Left hindlimb (tissue), 1 donor: ENCODE results near the gene UBE2D2.

Experiments
- DNase-seq: peaks from one replicate; pipeline ENCODE4 v3.0.0-alpha.2; 2018

UBE2D2 gene

GRCh38 chr5:139660923-139661814, 100.0 kb downstream of the UBE2D2 start:
- peak; percentile 74 for DNase-seq

DNA sequence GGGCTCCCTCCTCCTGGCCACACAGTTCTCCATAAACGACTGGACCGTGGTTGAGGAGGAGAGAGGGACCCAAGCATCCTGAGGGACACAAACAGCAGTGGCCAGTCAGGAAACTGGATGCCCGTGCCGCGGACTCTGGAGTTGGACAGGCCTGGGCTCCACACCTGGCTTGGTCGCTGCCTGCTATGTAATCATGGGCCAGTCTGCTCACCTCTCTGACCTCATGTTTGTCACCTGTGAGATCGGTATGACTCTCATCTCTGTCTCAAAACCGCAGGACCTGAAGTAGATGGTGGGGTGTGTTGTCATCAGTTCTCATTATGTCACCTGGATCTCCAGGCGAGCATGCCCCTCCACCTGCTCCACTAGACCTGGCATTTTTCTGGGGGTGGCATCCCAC, 101.5 kb downstream of the UBE2D2 start:
- no peak for DNase-seq

DNA sequence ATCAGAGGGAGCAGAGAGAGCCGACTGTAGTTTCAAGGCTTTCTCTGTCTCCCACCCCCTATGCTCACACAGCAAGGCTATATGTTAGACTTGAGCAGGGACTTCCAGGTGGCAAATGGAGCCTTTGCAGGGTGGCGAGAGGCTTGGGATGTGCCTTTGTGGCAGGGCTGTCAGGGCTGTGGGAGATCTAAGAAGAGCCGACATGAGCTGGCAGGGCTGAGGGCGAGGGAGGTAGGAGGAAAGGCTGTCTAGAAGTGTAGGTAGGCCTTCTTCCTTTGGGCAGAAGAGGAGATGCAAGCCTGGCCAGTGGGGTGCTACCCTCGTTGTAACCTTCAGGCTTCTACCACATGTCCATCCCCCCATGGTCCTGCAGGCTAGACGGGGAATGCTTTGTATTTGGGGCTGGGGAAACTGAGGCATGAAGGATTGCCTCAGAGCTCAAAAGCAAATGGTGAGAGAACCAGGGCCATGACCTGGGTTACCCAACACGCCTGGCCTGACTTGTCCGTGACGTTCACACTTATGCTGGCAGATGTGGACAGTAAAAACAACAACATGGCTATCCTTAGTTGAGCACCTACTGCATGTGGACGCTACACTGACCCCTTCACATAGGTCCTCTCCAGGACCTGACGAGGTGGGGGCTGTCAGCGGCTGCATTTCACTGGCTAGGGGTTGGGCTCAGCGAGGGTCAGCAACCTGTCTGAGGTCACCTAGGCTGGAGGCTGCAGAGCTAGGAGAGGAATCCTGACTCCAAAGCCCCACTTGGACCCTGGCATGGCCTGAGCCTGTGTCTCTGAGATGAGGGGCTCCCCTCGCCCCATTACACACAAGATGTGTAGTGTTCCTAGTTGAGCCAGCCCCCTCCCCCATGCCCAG, 102.3 kb downstream of the UBE2D2 start:
- DNase-seq = no peak

DNA sequence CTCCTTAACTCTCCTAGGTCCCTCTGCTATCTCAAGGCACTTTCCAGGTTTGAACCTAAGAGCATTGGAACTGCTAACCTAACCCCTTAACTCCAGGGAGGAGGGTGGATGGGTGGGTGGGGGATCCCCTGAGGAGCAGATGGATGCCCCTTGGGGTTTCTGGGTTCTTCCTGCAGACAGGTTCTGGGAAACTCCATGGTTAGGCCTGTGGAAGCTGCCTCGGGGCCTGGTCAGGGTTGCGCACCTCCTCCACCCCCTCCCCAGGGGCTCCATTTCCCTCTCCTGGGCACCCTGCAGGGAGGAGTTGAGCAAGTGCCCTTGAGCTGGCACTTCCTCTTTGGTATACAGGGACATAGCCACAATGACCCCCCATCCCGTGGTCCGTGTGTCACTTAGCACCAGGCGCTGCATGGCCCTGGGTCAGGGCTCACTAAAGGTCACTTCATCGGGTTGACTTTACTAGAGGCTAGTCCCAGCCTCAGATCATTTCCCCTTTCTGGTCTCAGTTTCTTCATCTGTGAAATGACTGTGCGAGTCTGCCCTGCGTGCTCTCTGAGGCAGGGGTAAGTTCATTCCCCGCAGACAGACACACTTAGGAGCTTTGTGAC, 103.1 kb downstream of the UBE2D2 start:
- DNase-seq = no peak

GRCh38 chr5:139664727-139665351, 103.7 kb downstream of the UBE2D2 start:
- no peak for DNase-seq

- no peak for DNase-seq
These were observed 104.5 kb downstream of the UBE2D2 start for GRCh38 chr5:139665626-139666025.

GRCh38 chr5:139666551-139666950, 105.4 kb downstream of the UBE2D2 start:
- DNase-seq = no peak

DNA sequence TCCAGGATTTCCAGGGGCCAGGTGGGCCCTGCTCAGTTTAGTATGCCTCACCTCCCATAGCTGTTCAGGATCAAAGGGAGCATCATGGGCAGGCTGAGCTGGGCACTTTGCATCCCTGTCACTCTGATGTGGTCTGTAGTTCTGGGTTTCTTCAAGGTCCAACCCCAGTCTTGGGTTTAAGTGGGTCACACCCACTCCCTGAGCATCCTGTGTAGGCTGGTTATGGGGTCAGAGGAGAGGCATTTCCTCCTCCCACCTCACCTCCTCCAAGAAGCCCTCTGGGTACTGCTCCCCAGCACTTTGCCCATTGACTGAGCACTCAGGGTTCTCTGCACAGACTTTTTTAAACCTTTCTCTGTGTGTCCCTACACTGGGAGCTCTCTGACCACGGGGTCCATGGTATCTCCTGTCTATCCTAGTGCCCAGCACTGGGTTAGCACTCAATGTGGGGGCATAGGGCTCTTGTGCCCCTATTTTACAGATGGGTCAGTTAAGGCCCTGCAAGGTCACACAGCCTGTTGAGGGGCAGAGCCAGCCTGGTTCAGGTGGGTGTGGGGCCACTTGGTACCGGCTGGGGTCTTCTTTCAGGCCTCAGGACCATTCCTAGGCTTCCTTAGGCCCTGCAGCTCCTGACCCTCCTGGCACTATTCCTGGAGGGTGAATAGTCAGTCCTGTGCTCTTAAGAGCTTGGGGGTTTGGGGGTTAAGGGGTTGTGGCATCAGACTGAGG, 106.0 kb downstream of the UBE2D2 start:
- no peak for DNase-seq

GRCh38 chr5:139667730-139668063, 106.6 kb downstream of the UBE2D2 start:
- DNase-seq = no peak

DNA sequence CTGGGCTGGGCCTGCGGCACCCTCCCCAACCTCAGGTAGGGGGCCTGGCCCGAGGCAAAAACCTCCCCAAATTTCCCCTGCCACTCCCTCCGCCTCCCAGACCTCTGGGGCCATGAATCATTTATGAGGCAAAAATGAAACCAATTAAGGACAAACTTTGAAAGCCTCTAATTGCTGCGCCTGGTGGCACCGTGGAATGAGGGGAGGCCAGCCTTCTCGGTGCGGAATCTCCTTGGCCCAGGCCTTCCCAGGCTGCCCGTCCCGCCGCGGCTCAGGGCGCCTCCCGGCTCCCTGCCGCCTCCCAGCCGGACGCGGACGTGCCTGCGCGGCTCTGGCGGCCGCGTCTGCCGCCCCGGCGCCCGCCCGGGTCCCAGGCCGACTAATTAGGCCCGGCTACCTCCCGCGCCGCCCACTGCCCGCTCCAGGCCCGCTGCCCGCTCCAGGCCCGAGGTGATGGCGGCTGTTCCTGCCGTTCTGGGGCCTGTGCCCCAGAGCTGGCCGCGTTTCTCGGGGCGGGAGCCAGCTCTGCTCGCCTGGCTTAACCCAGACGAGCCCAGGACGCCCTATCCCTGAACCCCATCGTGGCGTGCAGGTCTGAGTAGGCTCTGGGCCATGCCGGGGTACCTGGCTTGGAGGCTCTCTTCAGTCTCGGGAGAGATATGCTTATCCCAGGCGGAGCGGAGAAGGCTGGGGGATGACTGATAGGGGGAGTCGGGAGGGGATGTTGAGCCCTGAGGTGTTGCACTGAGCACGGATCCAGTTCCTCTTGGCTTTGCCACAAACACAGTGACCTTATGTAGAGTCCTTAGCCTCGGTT, 107.1 kb downstream of the UBE2D2 start:
- DNase-seq = peak; percentile 76

GRCh38 chr5:139668924-139669661, 108.0 kb downstream of the UBE2D2 start:
- DNase-seq = no peak

DNA sequence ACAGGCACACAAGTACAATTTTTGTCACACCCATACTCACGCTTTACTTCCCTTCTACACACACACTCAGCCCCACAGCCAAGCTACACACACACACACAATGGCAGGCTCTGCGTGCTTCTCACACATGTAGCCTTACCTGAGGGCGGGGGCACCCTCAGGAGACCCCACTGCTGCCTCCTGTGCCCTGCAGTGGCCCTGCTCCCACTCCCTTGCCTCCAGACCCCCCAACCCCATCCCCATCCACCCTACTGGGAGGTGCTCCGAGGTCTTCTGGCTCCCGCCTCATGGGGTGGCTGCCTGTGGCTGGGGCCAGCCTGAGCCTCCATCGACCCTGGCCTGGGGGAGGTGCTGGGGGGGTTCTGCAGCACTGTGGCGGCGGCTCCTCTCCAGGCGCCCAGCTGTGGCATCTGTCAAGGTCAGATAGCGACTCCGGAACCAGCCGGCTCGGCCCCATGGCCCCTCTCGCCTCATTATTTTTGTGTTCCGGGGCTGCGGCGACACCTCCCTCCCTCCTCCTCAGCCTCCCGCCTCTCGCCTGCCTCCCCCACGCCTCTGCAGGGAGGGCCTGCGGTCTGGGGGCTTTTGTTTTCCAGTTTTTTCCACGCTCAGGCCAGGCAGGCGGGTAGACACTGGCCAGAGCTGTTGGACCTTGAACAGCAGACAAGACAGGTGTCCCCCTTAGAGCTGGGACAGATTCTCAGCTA, 108.7 kb downstream of the UBE2D2 start:
- DNase-seq = no peak

GRCh38 chr5:139670369-139671095, 109.4 kb downstream of the UBE2D2 start:
- no peak for DNase-seq

DNA sequence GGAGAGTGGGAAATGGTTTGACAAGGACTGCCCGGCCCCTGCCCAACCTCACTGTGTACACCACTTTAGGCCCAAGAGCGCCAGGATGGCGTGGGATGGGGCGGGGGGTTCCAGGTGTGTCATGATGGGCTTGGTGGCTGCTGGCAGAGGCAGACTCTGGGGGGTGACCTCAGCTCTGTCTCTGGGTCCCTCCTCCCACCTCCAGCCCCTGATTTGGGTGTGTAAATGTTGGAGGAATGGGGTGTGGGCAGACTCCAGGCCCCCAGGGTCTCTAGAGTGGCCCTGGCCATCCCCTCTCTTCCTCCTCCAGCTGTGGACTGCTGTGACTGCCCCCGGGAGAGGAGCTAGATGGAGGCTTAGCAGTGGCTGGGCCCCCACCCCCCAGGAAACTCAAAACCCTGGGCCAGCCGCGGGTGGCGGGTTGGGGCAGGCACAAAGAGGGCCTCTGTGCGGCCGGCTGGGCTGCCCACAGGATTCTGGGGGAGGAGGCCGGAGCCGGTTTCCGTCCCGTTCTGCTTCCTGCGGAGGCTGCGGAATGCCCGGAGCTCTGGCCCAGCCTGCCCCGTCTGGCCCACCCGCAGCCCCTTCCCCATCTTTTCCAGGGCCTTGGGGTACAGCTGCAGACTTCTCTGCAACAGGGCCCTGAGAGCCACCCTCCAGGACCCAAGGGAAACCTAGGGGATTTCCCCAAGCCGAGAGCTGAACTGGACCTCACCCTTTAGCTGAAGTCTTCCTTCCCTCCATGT, 110.1 kb downstream of the UBE2D2 start:
- peak; percentile 83 for DNase-seq

DNA sequence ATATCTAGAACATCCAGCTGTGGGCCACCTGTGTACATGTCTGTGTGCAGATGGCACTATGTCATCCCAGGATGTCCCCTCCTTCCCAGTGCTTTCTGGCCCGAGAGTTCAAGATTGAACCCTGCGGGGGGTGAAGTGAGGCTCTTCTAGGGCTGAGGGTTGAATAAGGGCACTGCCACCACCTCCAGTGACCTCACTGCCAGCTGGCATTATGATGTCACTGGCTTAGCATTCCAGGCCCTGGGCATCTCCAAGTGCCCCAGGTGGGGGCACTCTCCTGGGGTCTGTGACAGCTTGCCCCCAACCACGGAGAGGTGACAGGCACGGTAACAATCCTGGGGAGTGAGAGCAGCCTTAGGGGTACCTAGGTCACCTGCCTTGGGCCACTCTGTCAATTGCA, 114.1 kb downstream of the UBE2D2 start:
- DNase-seq = no peak

DNA sequence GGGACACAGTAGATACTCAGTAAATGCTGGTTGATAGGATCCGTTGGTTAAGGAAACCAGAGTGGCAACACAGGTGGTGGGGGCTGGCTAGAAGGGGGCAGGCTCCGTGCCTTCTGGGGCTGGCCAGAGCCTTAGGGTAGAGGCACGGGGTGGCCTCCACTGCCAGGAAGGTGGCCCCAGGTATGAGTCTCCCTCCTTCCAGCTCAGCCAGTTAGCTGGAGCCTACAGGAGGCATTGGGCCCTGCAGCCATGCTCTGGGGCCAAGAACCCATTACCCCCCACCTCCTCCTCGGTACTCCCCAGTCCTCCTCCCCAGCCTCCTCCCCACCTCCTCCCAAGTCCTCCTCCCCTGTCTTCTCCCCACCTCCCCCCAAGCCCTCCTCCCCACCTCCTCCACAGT, 114.7 kb downstream of the UBE2D2 start:
- no peak for DNase-seq

GRCh38 chr5:139676406-139676805, 115.3 kb downstream of the UBE2D2 start:
- DNase-seq = no peak

GRCh38 chr5:139676951-139677735, 116.0 kb downstream of the UBE2D2 start:
- DNase-seq = peak; percentile 74
